PC-3 (cell line): ENCODE measurements around the gene STEAP1B.

Source experiments
- EZH2phosphoT487 ChIP-seq: fragments of 300-600 bp; sonication (generic); IDR thresholded peaks from 2 replicates; pipeline ENCODE4 v1.6.1; 2018; ENCODE audit warnings: mild to moderate bottlenecking, antibody characterized with exemption, low read length, borderline replicate concordance
- TF ChIP-seq, protein P1 (sequence below): fragments of 300-600 bp; sonication (generic); conservative IDR thresholded peaks from 2 replicates; pipeline ENCODE4 v1.5.1; 2017; ENCODE audit warnings: antibody characterized with exemption, low read depth, mild to moderate bottlenecking, low read length

DNA sequence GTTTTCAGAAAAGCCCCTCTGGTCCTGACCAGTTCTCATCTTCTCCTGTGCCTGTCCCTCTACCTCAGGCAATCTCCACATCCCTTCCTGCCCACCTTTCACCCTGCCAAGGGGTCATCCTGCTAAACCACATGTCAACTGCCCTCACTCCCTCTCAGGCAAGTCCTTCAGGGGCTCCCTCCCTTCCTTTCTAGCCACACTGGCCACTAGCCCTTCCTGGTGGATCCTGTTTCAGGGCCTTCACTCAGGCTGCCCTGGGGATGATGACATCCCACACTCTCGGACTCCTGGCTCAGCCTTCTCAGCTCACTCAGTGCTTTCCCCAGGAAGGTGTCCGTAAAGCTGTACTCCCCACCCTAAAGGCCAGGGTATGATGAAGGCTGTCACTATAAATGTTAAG is 13.4 kb downstream of the STEAP1B start:
- TF ChIP-seq, protein P1, sequence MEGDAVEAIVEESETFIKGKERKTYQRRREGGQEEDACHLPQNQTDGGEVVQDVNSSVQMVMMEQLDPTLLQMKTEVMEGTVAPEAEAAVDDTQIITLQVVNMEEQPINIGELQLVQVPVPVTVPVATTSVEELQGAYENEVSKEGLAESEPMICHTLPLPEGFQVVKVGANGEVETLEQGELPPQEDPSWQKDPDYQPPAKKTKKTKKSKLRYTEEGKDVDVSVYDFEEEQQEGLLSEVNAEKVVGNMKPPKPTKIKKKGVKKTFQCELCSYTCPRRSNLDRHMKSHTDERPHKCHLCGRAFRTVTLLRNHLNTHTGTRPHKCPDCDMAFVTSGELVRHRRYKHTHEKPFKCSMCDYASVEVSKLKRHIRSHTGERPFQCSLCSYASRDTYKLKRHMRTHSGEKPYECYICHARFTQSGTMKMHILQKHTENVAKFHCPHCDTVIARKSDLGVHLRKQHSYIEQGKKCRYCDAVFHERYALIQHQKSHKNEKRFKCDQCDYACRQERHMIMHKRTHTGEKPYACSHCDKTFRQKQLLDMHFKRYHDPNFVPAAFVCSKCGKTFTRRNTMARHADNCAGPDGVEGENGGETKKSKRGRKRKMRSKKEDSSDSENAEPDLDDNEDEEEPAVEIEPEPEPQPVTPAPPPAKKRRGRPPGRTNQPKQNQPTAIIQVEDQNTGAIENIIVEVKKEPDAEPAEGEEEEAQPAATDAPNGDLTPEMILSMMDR = no peak
- no peak for TF ChIP-seq EZH2phosphoT487
